Hepatocyte (in vitro differentiated cells): ENCODE data around the gene SRPK1. TPM values are rescaled to one million over a fixed set of nuclear protein-coding genes. Genes with fewer than 3 reads are reported as not detected.
"Not testable (repeated sequence)": the region's sequence is repeated elsewhere in the genome, so short reads cannot be mapped to it uniquely, and the experiment has no call there.

Experiments used
- DNase-seq: peaks from one replicate; pipeline ENCODE4 v3.0.0-alpha.2; 2016; ENCODE audit warnings: low spot score
- H2AFZ ChIP-seq: fragments of 200-600 bp; sonication (generic); 2 replicates; pipeline ENCODE4 v1.6.0; 2016; ENCODE audit warnings: antibody characterized with exemption, mild to moderate bottlenecking
- H3K27ac ChIP-seq: fragments of 200-600 bp; sonication (generic); 2 replicates; pipeline ENCODE4 v1.5.1; 2016; ENCODE audit warnings: mild to moderate bottlenecking
- H3K27me3 ChIP-seq: fragments of 200-600 bp; sonication (generic); 2 replicates; pipeline ENCODE4 v1.6.1; 2016
- H3K36me3 ChIP-seq: fragments of 200-600 bp; sonication (generic); replicated peaks from 2 replicates; pipeline ENCODE4 v1.5.1; 2016; ENCODE audit warnings: low read depth; ENCODE audit not compliant: insufficient read depth
- H3K4me1 ChIP-seq: fragments of 200-600 bp; sonication (generic); 2 replicates; pipeline ENCODE4 v1.5.1; 2016; ENCODE audit warnings: mild to moderate bottlenecking, moderate library complexity; ENCODE audit not compliant: insufficient read depth
- H3K4me2 ChIP-seq: fragments of 200-600 bp; sonication (generic); 2 replicates; pipeline ENCODE4 v1.6.0; 2016
- H3K4me3 ChIP-seq: fragments of 200-600 bp; sonication (generic); 2 replicates; pipeline ENCODE4 v1.5.1; 2016; ENCODE audit warnings: mild to moderate bottlenecking
- H3K79me2 ChIP-seq: fragments of 200-600 bp; sonication (generic); 2 replicates; pipeline ENCODE4 v1.6.0; 2017; ENCODE audit warnings: mild to moderate bottlenecking
- H3K9me2 ChIP-seq: fragments of 200-600 bp; sonication (generic); replicated peaks from 2 replicates; pipeline ENCODE4 v1.6.0; 2017; ENCODE audit warnings: mild to moderate bottlenecking; ENCODE audit not compliant: insufficient read depth
- H3K9me3 ChIP-seq: fragments of 200-600 bp; sonication (generic); 2 replicates; pipeline ENCODE4 v1.5.1; 2016; ENCODE audit warnings: low read depth, mild to moderate bottlenecking
- H4K20me1 ChIP-seq: fragments of 200-600 bp; sonication (generic); 2 replicates; pipeline ENCODE4 v1.6.0; 2016; ENCODE audit warnings: mild to moderate bottlenecking; ENCODE audit not compliant: insufficient read depth, poor library complexity, severe bottlenecking
- CTCF ChIP-seq: fragments of 200-600 bp; sonication (generic); IDR thresholded peaks from 2 replicates; pipeline ENCODE4 v1.5.1; 2016; ENCODE audit warnings: antibody characterized with exemption, mild to moderate bottlenecking; ENCODE audit not compliant: poor library complexity
- EZH2 ChIP-seq: fragments of 200-600 bp; sonication (generic); IDR thresholded peaks from 2 replicates; pipeline ENCODE4 v1.6.1; 2016; ENCODE audit warnings: antibody characterized with exemption, mild to moderate bottlenecking, borderline replicate concordance
- EZH2phosphoT487 ChIP-seq: fragments of 200-600 bp; sonication (generic); IDR thresholded peaks from one replicate; pipeline ENCODE4 v1.6.1; 2018; ENCODE audit warnings: antibody characterized with exemption, mild to moderate bottlenecking, low read depth, moderate library complexity; ENCODE audit not compliant: unreplicated experiment, severe bottlenecking
- WGBS: methylation state at CpG from one replicate; pipeline ENCODE4 v1.1.6; 2016; ENCODE audit warnings: low lambda C conversion rate; ENCODE audit errors: missing lambda C conversion rate; 5-methylcytosine and 5-hydroxymethylcytosine counted together
- polyA plus RNA-seq: library from polyadenylated mRNA; unstranded; fragments of >200 nt; fragmentation: Nextera tagmentation; extraction: Ambion mirVana; gene quantifications from 2 replicates; pipeline ENCODE4 v1.2.1, GENCODE V29; 2016
- total RNA-seq: library from RNA; depleted of rRNA; stranded (reverse); fragments of >200 nt; gene quantifications from 2 replicates; pipeline ENCODE4 v1.2.3, GENCODE V29; 2014

The SRPK1 gene
- total and polyA plus RNA-seq, 2 experiments from 2014 or later: 39.3 to 63.9 TPM

GRCh38 chr6:35916056-35916455 is 4.8 kb downstream of the SRPK1 start:
- peaks cover 92% of the 10 kb centered on the region for H3K79me2 ChIP-seq

GRCh38 chr6:35914536-35914935 is 6.4 kb downstream of the SRPK1 start:
- no peak overlapping the region for H3K27ac ChIP-seq
- H3K9me3 ChIP-seq: peaks cover 9% of the 10 kb centered on the region
- peaks cover 16% of the 10 kb centered on the region for H4K20me1 ChIP-seq
- TF ChIP-seq EZH2 (no peak), CTCF (no peak), EZH2phosphoT487 (no peak)
- no peak overlapping the region for H3K4me2 ChIP-seq
- H3K9me2 ChIP-seq: no peaks in the 10 kb centered on the region
- H3K36me3 ChIP-seq: no peaks in the 10 kb centered on the region
- no peak overlapping the region for H3K4me3 ChIP-seq
- H3K27me3 ChIP-seq: no peaks in the 10 kb centered on the region
- no peak overlapping the region for H2AFZ ChIP-seq
- DNase-seq: no peak
- H3K4me1 ChIP-seq: peaks cover 22% of the 10 kb centered on the region
- H3K79me2 ChIP-seq: peaks cover 100% of the 10 kb centered on the region
- 93% methylated on average over 6 of the region's 6 CpGs for WGBS

More at GRCh38 chr6:35916056-35916455, 4.8 kb downstream of the SRPK1 start:
- Histone ChIP-seq H3K4me2 (no peak overlapping the region), H3K27me3 (no peaks in the 10 kb centered on the region), H3K9me3 (no peaks in the 10 kb centered on the region), H3K27ac (no peak overlapping the region), H3K4me3 (no peak overlapping the region), H3K36me3 (no peaks in the 10 kb centered on the region), H4K20me1 (peaks cover 16% of the 10 kb centered on the region), H3K4me1 (peaks cover 22% of the 10 kb centered on the region), H3K9me2 (no peaks in the 10 kb centered on the region), H2AFZ (no peak overlapping the region)
- TF ChIP-seq CTCF (no peak), EZH2 (no peak), EZH2phosphoT487 (no peak)
- WGBS: 100% methylated on average over 3 of the region's 3 CpGs
- no peak for DNase-seq

GRCh38 chr6:35911871-35912653 is 8.8 kb downstream of the SRPK1 start:
- Histone ChIP-seq H2AFZ (no peak overlapping the region), H3K36me3 (no peaks in the 10 kb centered on the region), H3K9me3 (peaks cover 9% of the 10 kb centered on the region), H3K4me3 (no peak overlapping the region), H3K27me3 (no peaks in the 10 kb centered on the region), H3K4me1 (no peaks in the 10 kb centered on the region), H3K9me2 (no peaks in the 10 kb centered on the region), H4K20me1 (peaks cover 5% of the 10 kb centered on the region), H3K4me2 (no peak overlapping the region), H3K79me2 (peaks cover 100% of the 10 kb centered on the region), H3K27ac (no peak overlapping the region)
- no peak for DNase-seq
- WGBS: 94% methylated on average over 8 of the region's 8 CpGs
- no peak for TF ChIP-seq CTCF

- peaks cover 100% of the 10 kb centered on the region for H3K79me2 ChIP-seq
- H4K20me1 ChIP-seq, H3K9me2 ChIP-seq, DNase-seq, H3K27me3 ChIP-seq, H3K4me2 ChIP-seq, H3K36me3 ChIP-seq, H2AFZ ChIP-seq, H3K27ac ChIP-seq, H3K4me1 ChIP-seq, H3K9me3 ChIP-seq, H3K4me3 ChIP-seq: not testable (repeated sequence)
- 97% methylated on average over 2 of the region's 2 CpGs for whole genome bisulfite sequencing
Measured at GRCh38 chr6:35909571-35909970, 11.3 kb downstream of the SRPK1 start.

GRCh38 chr6:35908753-35909401 is 12.0 kb downstream of the SRPK1 start:
- not testable (repeated sequence) for H2AFZ ChIP-seq, H3K4me1 ChIP-seq, H3K9me3 ChIP-seq, H3K27me3 ChIP-seq, DNase-seq, H3K36me3 ChIP-seq, H3K9me2 ChIP-seq, H3K4me2 ChIP-seq, H3K4me3 ChIP-seq, H3K27ac ChIP-seq, H4K20me1 ChIP-seq
- H3K79me2 ChIP-seq: peaks cover 100% of the 10 kb centered on the region
- 100% methylated on average over 5 of the region's 5 CpGs for WGBS
